HL-60/S4 treated with retinoic acid at 250 ng/mL for 4 days and 3 days (cell line): ENCODE measurements around the gene ZNF358.

Source experiments
- in situ Hi-C: fragments of 300-500 bp; cut with MboI; formaldehyde crosslinking; loops from 2 replicates; pipeline ENCODE4 v1.7.0; 2022; ENCODE audit warnings: low sequenced_read_pairs

The ZNF358 gene

GRCh38 chr19:7515645-7516151 lies at the start of gene ZNF358:
TSS of gene ZNF358 (plus strand) at chr19:7516103. CDS start at chr19:7519243, 3,140 bp downstream.
- in situ Hi-C loops = no loop called here

GRCh38 chr19:7467009-7467989 lies 48.6 kb upstream of the ZNF358 start:
- in situ Hi-C loops = no loop called here

- in situ Hi-C loops = no loop called here
Observed at GRCh38 chr19:7468840-7469239, 47.1 kb upstream of the ZNF358 start.

- in situ Hi-C loops = no loop called here
Observed at GRCh38 chr19:7469669-7470285, 46.1 kb upstream of the ZNF358 start.

GRCh38 chr19:7470540-7471305 lies 45.2 kb upstream of the ZNF358 start:
- in situ Hi-C loops = no loop called here

- in situ Hi-C loops = no loop called here
Observed at GRCh38 chr19:7471696-7472615, 43.9 kb upstream of the ZNF358 start.

GRCh38 chr19:7475665-7476064 lies 40.2 kb upstream of the ZNF358 start:
- in situ Hi-C loops = no loop called here

- in situ Hi-C loops = no loop called here
Observed at GRCh38 chr19:7476241-7476640, 39.7 kb upstream of the ZNF358 start.

- in situ Hi-C loops = no loop called here
Observed at GRCh38 chr19:7476777-7477494, 39.0 kb upstream of the ZNF358 start.

GRCh38 chr19:7477758-7478157 lies 38.1 kb upstream of the ZNF358 start:
- in situ Hi-C loops = no loop called here

- in situ Hi-C loops = no loop called here
Observed at GRCh38 chr19:7478173-7478842, 37.6 kb upstream of the ZNF358 start.

- in situ Hi-C loops = no loop called here
Observed at GRCh38 chr19:7478843-7479227, 37.1 kb upstream of the ZNF358 start.

- in situ Hi-C loops = no loop called here
Observed at GRCh38 chr19:7480222-7480969, 35.5 kb upstream of the ZNF358 start.

- in situ Hi-C loops = no loop called here
Observed at GRCh38 chr19:7480970-7481255, 35.0 kb upstream of the ZNF358 start.

- in situ Hi-C loops = no loop called here
Observed at GRCh38 chr19:7482584-7483439, 33.1 kb upstream of the ZNF358 start.

GRCh38 chr19:7483720-7484201 lies 32.1 kb upstream of the ZNF358 start:
- in situ Hi-C loops = no loop called here

- in situ Hi-C loops = no loop called here
Observed at GRCh38 chr19:7486923-7487322, 29.0 kb upstream of the ZNF358 start.
